GM12874 (cell line): Measurements from ENCODE around the gene IL15.

Experiments
- CTCF ChIP-seq: IDR thresholded peaks from 2 replicates; pipeline ENCODE4 v1.5.1; 2011; ENCODE audit warnings: low read depth, mild to moderate bottlenecking, control low read depth, low read length, moderate library complexity; ENCODE audit not compliant: insufficient read depth

Gene IL15

GRCh38 chr4:141614878-141615586, 21.4 kb upstream of the IL15 start:
- no peak for TF ChIP-seq CTCF

GRCh38 chr4:141620715-141621114, 15.7 kb upstream of the IL15 start:
- TF ChIP-seq CTCF, result no peak

- TF ChIP-seq CTCF, result no peak
Observed at GRCh38 chr4:141625023-141625422, 11.4 kb upstream of the IL15 start.

GRCh38 chr4:141630854-141631253, 5.5 kb upstream of the IL15 start:
- no peak for TF ChIP-seq CTCF

GRCh38 chr4:141635736-141636081, 674 bp upstream of the IL15 start:
- TF ChIP-seq CTCF, result no peak

- no peak for TF ChIP-seq CTCF
Observed at GRCh38 chr4:141636771-141637460, 533 bp downstream of the IL15 start.

- TF ChIP-seq CTCF, result no peak
Observed at GRCh38 chr4:141637565-141637964, 1.2 kb downstream of the IL15 start.
